H1 (cell line): ENCODE results near the gene CTU1. TPM values are rescaled to one million over a fixed set of nuclear protein-coding genes. Genes with fewer than 3 reads are reported as not detected.

Experiments
- CTCF ChIA-PET: fragments of 300-600 bp; sonication (Branson Sonifier 250); formaldehyde crosslinking; loops from one replicate; lab custom pipeline; 2021; ENCODE audit not compliant: partially characterized antibody; lab: Charles Lee
- POLR2A ChIA-PET: fragments of 300-600 bp; sonication (Branson Sonifier 250); formaldehyde crosslinking; loops from one replicate; lab custom pipeline; 2021; ENCODE audit warnings: inconsistent platforms; ENCODE audit not compliant: partially characterized antibody; lab: Charles Lee
- DNase-seq, 2 experiments: peaks; one replicate each; pipeline versions ENCODE4 v3.0.0 to v3.0.0-alpha.2; 2010 to 2022; ENCODE audit warnings: low spot score in 2 of 2, low read depth in 1 of 2, mixed read lengths in 1 of 2
- FAIRE-seq: peaks from 2 replicates; lab custom pipeline; 2011; peaks lifted over from hg19 to GRCh38; lab: Jason Lieb, UNC
- H2AFZ ChIP-seq: 2 replicates; pipeline ENCODE4 v1.8.1; 2012; ENCODE audit warnings: low read length, inconsistent platforms
- H2AK5ac ChIP-seq: 2 replicates; pipeline ENCODE4 v1.6.1; 2013; ENCODE audit warnings: low read depth, low read length
- H2BK120ac ChIP-seq: replicated peaks from 2 replicates; pipeline ENCODE3; 2013; ENCODE audit warnings: low read depth, low read length, inconsistent platforms
- H2BK12ac ChIP-seq: 2 replicates; pipeline ENCODE4 v1.6.1; 2013; ENCODE audit warnings: low read depth, low read length
- H2BK15ac ChIP-seq: 2 replicates; pipeline ENCODE4 v1.6.1; 2013; ENCODE audit warnings: low read length
- H2BK20ac ChIP-seq: 2 replicates; pipeline ENCODE4 v1.6.1; 2013; ENCODE audit warnings: low read length
- H2BK5ac ChIP-seq: 2 replicates; pipeline ENCODE4 v1.6.1; 2013; ENCODE audit warnings: low read depth, low read length
- H3K14ac ChIP-seq: 2 replicates; pipeline ENCODE4 v1.6.1; 2013; ENCODE audit warnings: inconsistent platforms; ENCODE audit not compliant: insufficient read length
- H3K18ac ChIP-seq: 2 replicates; pipeline ENCODE4 v1.6.1; 2013; ENCODE audit warnings: low read length; ENCODE audit errors: extremely low read depth
- H3K23ac ChIP-seq: 2 replicates; pipeline ENCODE4 v1.6.1; 2013; ENCODE audit warnings: inconsistent platforms; ENCODE audit not compliant: insufficient read length
- H3K23me2 ChIP-seq: 2 replicates; pipeline ENCODE4 v1.6.1; 2013; ENCODE audit warnings: low read depth, low read length
- H3K27ac ChIP-seq: 2 replicates; pipeline ENCODE4 v1.6.1; 2011; ENCODE audit warnings: low read depth, low read length, inconsistent platforms
- H3K27me3 ChIP-seq, 4 experiments: replicated peaks in 1 of 4; 1 replicate in 1 of 4; 2 replicates in 3 of 4; pipeline versions ENCODE4 v1.6.1 to v1.8.1; 2011 to 2013; ENCODE audit warnings: low read length in 3 of 4, mild to moderate bottlenecking in 3 of 4, inconsistent platforms in 2 of 4, mixed read lengths in 2 of 4, moderate library complexity in 1 of 4; ENCODE audit not compliant: control insufficient read depth in 3 of 4, insufficient read depth in 3 of 4; ENCODE audit errors: extremely low read depth in 1 of 4
- H3K36me3 ChIP-seq, 4 experiments: 2 replicates each; pipeline versions ENCODE4 v1.6.1 to v1.8.1; 2011 to 2013; ENCODE audit warnings: mild to moderate bottlenecking in 4 of 4, low read length in 3 of 4, moderate library complexity in 2 of 4, control low read depth in 1 of 4, inconsistent platforms in 1 of 4; ENCODE audit not compliant: insufficient read depth in 4 of 4, control insufficient read depth in 2 of 4
- H3K4ac ChIP-seq: replicated peaks from 2 replicates; pipeline ENCODE3; 2013; ENCODE audit warnings: low read length, low read depth, mixed read lengths, inconsistent platforms; ENCODE audit not compliant: insufficient read length
- H3K4me1 ChIP-seq, 4 experiments: replicated peaks in 1 of 4; 1 replicate in 1 of 4; 2 replicates in 3 of 4; pipeline versions ENCODE4 v1.6.1 to v1.8.1; 2011 to 2013; ENCODE audit warnings: low read length in 3 of 4, inconsistent platforms in 2 of 4, mixed read lengths in 1 of 4; ENCODE audit not compliant: insufficient read depth in 4 of 4, control insufficient read depth in 3 of 4
- H3K4me2 ChIP-seq, 2 experiments: 2 replicates each; pipeline versions ENCODE4 v1.6.1 to v1.8.1; 2011 to 2013; ENCODE audit warnings: low read depth in 2 of 2, low read length in 2 of 2, control low read depth in 1 of 2, inconsistent platforms in 1 of 2, mild to moderate bottlenecking in 1 of 2; ENCODE audit not compliant: insufficient read depth in 1 of 2
- H3K4me3 ChIP-seq, 4 experiments: fragments of 200-600, 300-600 bp in 1 of 4; sonication (generic), shearing (Covaris generic), sonication (Bioruptor Twin) in 1 of 4; 2 replicates each; pipeline versions ENCODE4 v1.5.1 to v1.8.1; 2011 to 2016; ENCODE audit warnings: low read length in 4 of 4, low read depth in 3 of 4, control low read depth in 2 of 4, inconsistent platforms in 2 of 4, mild to moderate bottlenecking in 2 of 4, mixed read lengths in 1 of 4, moderate library complexity in 1 of 4; ENCODE audit not compliant: insufficient read depth in 2 of 4; ENCODE audit errors: extremely low read depth in 1 of 4
- H3K56ac ChIP-seq: replicated peaks from 2 replicates; pipeline ENCODE3; 2013; ENCODE audit warnings: low read depth, mild to moderate bottlenecking, mixed read lengths, low read length, inconsistent platforms; ENCODE audit not compliant: insufficient read length
- H3K79me1 ChIP-seq: 2 replicates; pipeline ENCODE4 v1.6.1; 2013; ENCODE audit warnings: low read depth, low read length, control low read depth
- H3K79me2 ChIP-seq, 2 experiments: 2 replicates each; pipeline versions ENCODE4 v1.6.1 to v1.8.1; 2012 to 2013; ENCODE audit warnings: low read length in 2 of 2, mild to moderate bottlenecking in 2 of 2, inconsistent platforms in 1 of 2; ENCODE audit not compliant: insufficient read depth in 2 of 2, control insufficient read depth in 1 of 2
- H3K9ac ChIP-seq, 4 experiments: replicated peaks in 1 of 4; 1 replicate in 1 of 4; 2 replicates in 3 of 4; pipeline versions ENCODE4 v1.6.1 to v1.8.1; 2011 to 2013; ENCODE audit warnings: low read depth in 3 of 4, low read length in 3 of 4, control low read depth in 2 of 4, mild to moderate bottlenecking in 2 of 4, moderate library complexity in 2 of 4, inconsistent platforms in 1 of 4; ENCODE audit errors: extremely low read depth in 1 of 4
- H3K9me3 ChIP-seq, 2 experiments: 2 replicates each; pipeline versions ENCODE4 v1.6.1 to v1.8.1; 2012 to 2013; ENCODE audit warnings: mild to moderate bottlenecking in 2 of 2, moderate library complexity in 2 of 2, control low read depth in 1 of 2, inconsistent platforms in 1 of 2, low read depth in 1 of 2, low read length in 1 of 2, mixed read lengths in 1 of 2; ENCODE audit not compliant: insufficient read depth in 2 of 2
- H4K20me1 ChIP-seq, 2 experiments: replicated peaks in 1 of 2; 2 replicates each; pipeline versions ENCODE3 to v1.8.1; 2011 to 2013; ENCODE audit warnings: inconsistent platforms in 2 of 2, low read length in 2 of 2, mild to moderate bottlenecking in 1 of 2; ENCODE audit not compliant: insufficient read depth in 2 of 2, control insufficient read depth in 1 of 2
- H4K5ac ChIP-seq: 2 replicates; pipeline ENCODE4 v1.6.1; 2013; ENCODE audit warnings: low read length, low read depth, mixed read lengths, inconsistent platforms; ENCODE audit not compliant: insufficient read length
- H4K8ac ChIP-seq: 2 replicates; pipeline ENCODE4 v1.8.0; 2013; ENCODE audit warnings: mild to moderate bottlenecking, moderate library complexity, low read length, inconsistent platforms; ENCODE audit not compliant: insufficient read depth; ENCODE audit errors: extremely low read depth
- H4K91ac ChIP-seq: replicated peaks from 2 replicates; pipeline ENCODE3; 2013; ENCODE audit warnings: low read length, mixed read lengths, inconsistent platforms; ENCODE audit not compliant: insufficient read length
- EGR1 ChIP-seq: IDR thresholded peaks from 2 replicates; pipeline ENCODE4 v1.6.1; 2011; ENCODE audit warnings: low read depth, low read length, borderline replicate concordance
- RBBP5 ChIP-seq: IDR thresholded peaks from 2 replicates; pipeline ENCODE4 v1.7.1; 2012; ENCODE audit warnings: low read depth, mild to moderate bottlenecking, inconsistent platforms, low read length, moderate library complexity, borderline replicate concordance
- SP2 ChIP-seq: IDR thresholded peaks from 2 replicates; pipeline ENCODE4 v1.6.1; 2012; ENCODE audit warnings: mild to moderate bottlenecking, low read length, inconsistent platforms
- TBP ChIP-seq: IDR thresholded peaks from 2 replicates; pipeline ENCODE4 v1.6.1; 2011; ENCODE audit warnings: low read depth, low read length, improper control_type of control experiment
- WGBS, 2 experiments: shearing (Covaris generic) in 1 of 2; methylation state at CpG; one replicate each; pipeline versions ENCODE4 v1.1.6 to v1.1.7; 2013 to 2015; ENCODE audit warnings: low lambda C conversion rate in 2 of 2, mixed read lengths in 2 of 2, inconsistent platforms in 1 of 2, low coverage in 1 of 2, missing lambda C conversion rate in 1 of 2; ENCODE audit not compliant: insufficient replicate concordance in 2 of 2, insufficient coverage in 1 of 2, insufficient read length in 1 of 2; ENCODE audit errors: extremely low coverage in 1 of 2, missing lambda C conversion rate in 1 of 2; 5-methylcytosine and 5-hydroxymethylcytosine counted together
- polyA plus RNA-seq, 7 experiments: library from polyadenylated mRNA; depleted of rRNA in 3 of 7; stranded (reverse) in 5 of 7; unstranded in 2 of 7; fragments of >200 nt in 5 of 7; fragments of 200-250 nt in 2 of 7; gene quantifications; 1 replicate in 5 of 7; 2 replicates in 1 of 7; 4 replicates in 1 of 7; pipeline versions ENCODE4 v1.2.1 to v1.2.3, GENCODE V29; 2011 to 2013; ENCODE audit warnings: missing spikeins in 2 of 7, mixed read lengths in 2 of 7
- total RNA-seq: library from RNA; stranded (reverse); fragmentation: NEBNext Ultra II Directional; extraction: Animal tissue kit (Norgen Biotek cat#: 25700); gene quantifications from 2 replicates; pipeline ENCODE4 v1.2.1, GENCODE V29; 2021

CTU1 gene
- total and polyA plus RNA-seq, 2 of the 8 experiments (the other 6 are each of a cell fraction or from before 2014, with no cell fraction given), result 4.6 to 7.2 TPM

DNA sequence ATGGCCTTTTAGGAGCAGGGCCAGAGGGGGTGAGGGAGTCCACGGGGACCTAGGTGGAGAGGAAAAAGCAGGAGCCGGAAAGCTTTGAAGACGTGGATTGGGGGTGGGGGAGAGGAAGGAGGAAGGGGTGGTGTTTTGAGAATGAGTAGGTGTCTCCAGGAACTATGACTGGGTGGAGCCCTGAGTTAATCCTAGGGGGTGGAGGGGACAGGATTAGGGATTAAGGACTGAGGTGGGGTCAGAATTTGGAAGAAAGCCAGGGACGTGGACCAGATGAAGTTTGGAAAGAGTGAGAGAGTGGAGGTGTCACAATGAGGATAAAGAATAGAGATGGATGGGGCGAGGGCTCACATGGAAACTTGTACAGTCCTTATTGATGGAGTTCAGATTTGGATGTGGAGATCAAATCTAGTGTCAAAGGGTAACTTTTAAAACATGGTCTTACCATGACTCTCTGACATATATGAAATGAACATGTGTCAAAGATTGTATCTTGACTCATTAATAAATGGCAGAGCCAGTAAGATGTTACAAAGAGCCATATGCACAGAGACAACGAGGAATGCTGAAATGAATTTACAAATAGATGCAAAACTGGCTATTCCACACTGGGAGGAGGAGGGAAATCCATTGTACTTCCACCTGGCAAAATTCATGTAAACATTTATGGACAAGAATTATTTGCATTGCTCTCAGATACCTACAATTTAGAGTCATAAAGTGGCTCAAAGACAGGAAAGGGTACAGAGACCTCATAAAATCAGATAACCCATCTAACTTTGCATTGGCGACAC lies 41.6 kb downstream of the CTU1 start:
- H2BK15ac ChIP-seq, result no peak overlapping the region
- H4K5ac ChIP-seq, result no peak overlapping the region
- H2AFZ ChIP-seq, result no peak overlapping the region
- no peak overlapping the region for H3K23ac ChIP-seq
- 79 to 100% methylated on average over 1 to 7 of the region's 7 CpGs for WGBS, 2 experiments
- no peak for FAIRE-seq
- no peaks in the 10 kb centered on the region; a peak in 2 of 7 replicates for H3K27me3 ChIP-seq
- POLR2A ChIA-PET, result interaction anchor here (1.3 kb wide), 1 partner anchor 48 kb away, joined by 3 read pairs; no protein-coding TSS in a partner anchor
- H3K4ac ChIP-seq, result no peak overlapping the region
- H3K56ac ChIP-seq, result no peak overlapping the region
- no peak overlapping the region; a peak in 1 of 4 replicates for H3K4me2 ChIP-seq
- no peak overlapping the region for H2AK5ac ChIP-seq
- no peak overlapping the region for H2BK5ac ChIP-seq
- H3K14ac ChIP-seq, result no peak overlapping the region
- H3K4me3 ChIP-seq, result no peak overlapping the region
- no peak overlapping the region for H4K8ac ChIP-seq
- H2BK12ac ChIP-seq, result no peak overlapping the region
- CTCF ChIA-PET, result interaction anchor here (0.6 to 2.3 kb wide), 12 partner anchors 13 to 193 kb away, joined by 3 to 13 read pairs (median 4); partner anchors contain the start of gene KLK10
- no peak overlapping the region for H3K18ac ChIP-seq
- peaks cover 0 to 9% (median 1%) of the 10 kb centered on the region in 4 experiments; a peak in 4 of 7 replicates for H3K4me1 ChIP-seq
- no peak overlapping the region for H2BK20ac ChIP-seq
- no peaks in the 10 kb centered on the region for H4K20me1 ChIP-seq
- no peaks in the 10 kb centered on the region; a peak in 1 of 4 replicates for H3K9me3 ChIP-seq
- H4K91ac ChIP-seq, result no peak overlapping the region
- H3K27ac ChIP-seq, result no peak overlapping the region
- no peak for DNase-seq
- H2BK120ac ChIP-seq, result no peak overlapping the region
- H3K79me2 ChIP-seq, result no peaks in the 10 kb centered on the region
- peaks cover 6% of the 10 kb centered on the region; the same call in 1 of the 2 replicates for H3K23me2 ChIP-seq
- no peak for TF ChIP-seq TBP
- TF ChIP-seq SP2, result no peak
- TF ChIP-seq EGR1, result no peak
- TF ChIP-seq RBBP5, result no peak
- no peaks in the 10 kb centered on the region for H3K79me1 ChIP-seq
- H3K9ac ChIP-seq, result no peak overlapping the region
- no peaks in the 10 kb centered on the region for H3K36me3 ChIP-seq
